Heart left ventricle (tissue), 16 donors: ENCODE data around the gene FAM53C. TPM values are rescaled to one million over a fixed set of nuclear protein-coding genes. Genes with fewer than 3 reads are reported as not detected.

Experiments
- ATAC-seq, 4 donors: fragments of 200-7000 bp; cut with Tn5 transposase; one replicate each; pipeline ENCODE4 v1.9.1; 2020 to 2022; ENCODE audit warnings: moderate library complexity in 4 of 4, mild to moderate bottlenecking in 3 of 4, moderate number of reproducible peaks in 1 of 4
- DNase-seq, 5 donors: peaks; one replicate each; pipeline ENCODE4 v3.0.0-alpha.2; 2020
- H3K27ac ChIP-seq, 12 donors: fragments of 200-600 bp; sonication (generic) in 4 of 12; one replicate each; pipeline versions ENCODE4 v1.5.0 to v1.8.0; 2016 to 2022; ENCODE audit warnings: mild to moderate bottlenecking in 2 of 12
- H3K27me3 ChIP-seq, 9 donors: fragments of 200-600 bp; sonication (generic) in 2 of 9; one replicate each; pipeline versions ENCODE4 v1.5.1 to v1.8.0; 2016 to 2022; ENCODE audit warnings: mild to moderate bottlenecking in 3 of 9
- H3K36me3 ChIP-seq, 9 donors: fragments of 200-600 bp; sonication (generic) in 2 of 9; one replicate each; pipeline versions ENCODE4 v1.5.0 to v1.8.0; 2018 to 2022; ENCODE audit warnings: mild to moderate bottlenecking in 2 of 9
- H3K4me1 ChIP-seq, 12 donors: fragments of 200-600 bp; sonication (generic) in 4 of 12; one replicate each; pipeline versions ENCODE4 v1.5.0 to v1.8.0; 2016 to 2022; ENCODE audit warnings: mild to moderate bottlenecking in 3 of 12
- H3K4me3 ChIP-seq, 12 donors: fragments of 200-600 bp; sonication (generic) in 4 of 12; one replicate each; pipeline versions ENCODE4 v1.5.0 to v1.8.0; 2017 to 2022; ENCODE audit warnings: mild to moderate bottlenecking in 9 of 12, moderate library complexity in 4 of 12
- H3K9me3 ChIP-seq, 12 donors: fragments of 200-600 bp; sonication (generic) in 4 of 12; one replicate each; pipeline versions ENCODE4 v1.5.0 to v1.8.0; 2016 to 2022; ENCODE audit warnings: mild to moderate bottlenecking in 1 of 12
- POLR2A ChIP-seq, 2 donors: fragments of 450-650 bp; IDR thresholded peaks; one replicate each; pipeline ENCODE4 v1.6.1; 2017; ENCODE audit warnings: antibody characterized with exemption in 2 of 2, mild to moderate bottlenecking in 2 of 2, moderate library complexity in 2 of 2
- WGBS, 4 donors: extraction: QIAGEN DNeasy Blood & Tissue Kit in 2 of 4; methylation state at CpG; one replicate each; pipeline versions ENCODE4 v1.1.5 to v1.1.7; 2013 to 2018; 5-methylcytosine and 5-hydroxymethylcytosine counted together
- intact Hi-C, 10 donors: fragments of 100-400 bp; cut with DNase I; formaldehyde crosslinking; loops; one replicate each; pipeline versions ENCODE4 v1.11.1 to v1.14.2; 2022
- polyA plus RNA-seq, 2 donors: library from polyadenylated mRNA; stranded (reverse); fragments of 200-250 nt; gene quantifications; one replicate each; pipeline ENCODE4 v1.2.3, GENCODE V29; 2013
- total RNA-seq, 9 donors: library from RNA; depleted of rRNA in 2 of 9; stranded (reverse); fragments of >200 nt in 2 of 9; fragmentation: NEBNext Ultra II Directional in 3 of 9; extraction: Animal tissue kit (Norgen Biotek cat#: 25700) in 3 of 9; gene quantifications; one replicate each; pipeline versions ENCODE4 v1.1.0 to v1.2.4, GENCODE V29; 2016 to 2023
- TF ChIP-seq, protein P1 (sequence below), 12 donors: fragments of 200-600 bp; sonication (generic) in 4 of 12; IDR thresholded peaks; one replicate each; pipeline versions ENCODE4 v1.5.0 to v1.8.0; 2018 to 2022; ENCODE audit warnings: antibody characterized with exemption in 12 of 12, mild to moderate bottlenecking in 5 of 12
- donor health status: ischemic (EF 13 %, LVEDD 7.1; RV severe dilation, severe dysfunction).
- donor health status: healthy with polysubstance abuse.
- donor health status: DM: no; HTN: yes; CAD: no.
- donor health status: DM: no; HTN: no; CAD: no.
- donor health status: ischemic (EF 25% LVEDD 6.9; RV normal size, moderate dysfunction).
- donor health status: ischemic (EF 25% LVEDD 5.7; RV mildly dilated, moderate dysfunction).
- donor health status: healthy.
- donor health status: DM: yes; HTN: yes; CAD: no.
- donor health status: ischemic (EF 35%, LVEDD 5.7; RV mildly dilated, moderate dysfunction).
- donor health status: nonischemic (EF 11% LVEDD 7.7; RV severe dilation, severe dysfunction).
- donor health status: DM: yes; HTN: yes; CAD: no.
- donor health status: PGD.
- donor health status: ischemic (EF 29% LVEDD 5.4; RV normal size, mild dysfunction).
- donor health status: nonischemic (EF 23%, LVEDD 6.1; RV moderate dilation, normal function).

The FAM53C gene
- total and polyA plus RNA-seq, 11 donors: 15.0 to 41.0 (median 26.2) TPM

DNA sequence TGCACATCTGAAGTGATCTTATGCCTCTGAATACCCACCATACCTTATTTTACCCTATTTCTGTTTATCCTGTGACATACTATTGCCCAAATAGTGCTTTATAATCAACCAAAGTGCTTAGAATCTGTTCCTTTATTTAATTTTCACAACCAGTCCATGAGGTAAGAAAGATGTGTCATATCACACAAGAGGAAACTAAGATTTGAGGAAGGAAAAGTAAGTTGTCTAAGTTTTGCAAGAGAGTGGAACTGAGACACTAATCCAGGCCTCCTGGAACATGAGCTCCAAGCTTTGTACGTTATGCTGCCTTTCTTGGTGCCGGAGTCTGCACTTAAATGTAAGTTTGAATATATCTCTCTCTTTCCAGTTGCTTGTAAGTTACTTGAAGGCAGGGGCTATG is 31.6 kb downstream of the FAM53C start:
- intact Hi-C loops: no loop called here
- ATAC-seq: peak in 3 of 4 donors; percentile 29 to 73 (median 58)
- peak overlapping the region in 1 of 12 donors; percentile 25 for H3K4me3 ChIP-seq

DNA sequence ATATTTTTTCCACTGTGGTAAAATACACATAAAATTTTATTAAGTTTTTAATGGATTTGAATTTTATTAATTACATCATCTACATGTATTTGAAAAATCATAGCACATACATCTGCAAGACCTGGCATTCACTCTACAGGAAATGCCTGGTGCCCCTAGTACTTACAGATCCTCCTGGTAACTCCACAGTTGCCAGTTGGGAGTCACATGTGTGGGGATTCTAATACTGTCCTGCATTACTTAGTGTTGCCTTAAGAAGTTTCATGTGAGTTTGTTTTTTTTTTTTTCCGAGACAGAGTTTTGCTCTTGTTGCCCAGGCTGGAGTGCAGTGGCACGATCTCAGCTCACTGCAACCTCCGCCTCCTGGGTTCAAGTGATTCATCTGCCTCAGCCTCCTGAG is 32.5 kb downstream of the FAM53C start:
- Histone ChIP-seq H3K4me1 (peaks cover 6 to 69% (median 55%) of the 10 kb centered on the region in 12 donors), H3K27me3 (no peaks in the 10 kb centered on the region), H3K9me3 (no peaks in the 10 kb centered on the region), H3K4me3 (no peak overlapping the region), H3K27ac (peak overlapping the region in 2 of 12 donors; percentile 1 to 90), H3K36me3 (peaks cover 0 to 32% (median 31%) of the 10 kb centered on the region in 9 donors)
- ATAC-seq (peak; percentile 26 to 64 (median 56)), DNase-seq (no peak)
- 59 to 70% (median 63%) methylated on average over 3 of the region's 3 CpGs for WGBS, 4 donors
- TF ChIP-seq, protein P1, sequence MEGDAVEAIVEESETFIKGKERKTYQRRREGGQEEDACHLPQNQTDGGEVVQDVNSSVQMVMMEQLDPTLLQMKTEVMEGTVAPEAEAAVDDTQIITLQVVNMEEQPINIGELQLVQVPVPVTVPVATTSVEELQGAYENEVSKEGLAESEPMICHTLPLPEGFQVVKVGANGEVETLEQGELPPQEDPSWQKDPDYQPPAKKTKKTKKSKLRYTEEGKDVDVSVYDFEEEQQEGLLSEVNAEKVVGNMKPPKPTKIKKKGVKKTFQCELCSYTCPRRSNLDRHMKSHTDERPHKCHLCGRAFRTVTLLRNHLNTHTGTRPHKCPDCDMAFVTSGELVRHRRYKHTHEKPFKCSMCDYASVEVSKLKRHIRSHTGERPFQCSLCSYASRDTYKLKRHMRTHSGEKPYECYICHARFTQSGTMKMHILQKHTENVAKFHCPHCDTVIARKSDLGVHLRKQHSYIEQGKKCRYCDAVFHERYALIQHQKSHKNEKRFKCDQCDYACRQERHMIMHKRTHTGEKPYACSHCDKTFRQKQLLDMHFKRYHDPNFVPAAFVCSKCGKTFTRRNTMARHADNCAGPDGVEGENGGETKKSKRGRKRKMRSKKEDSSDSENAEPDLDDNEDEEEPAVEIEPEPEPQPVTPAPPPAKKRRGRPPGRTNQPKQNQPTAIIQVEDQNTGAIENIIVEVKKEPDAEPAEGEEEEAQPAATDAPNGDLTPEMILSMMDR (IDR thresholded peaks at IDR 0.05): no peak
- no peak for TF ChIP-seq POLR2A (IDR thresholded peaks at IDR 0.05)
- intact Hi-C loops: no loop called here

More for the DNA sequence above, 31.6 kb downstream of the FAM53C start:
- DNase-seq: no peak
- TF ChIP-seq POLR2A (IDR thresholded peaks at IDR 0.05): no peak
- TF ChIP-seq, protein P1 (IDR thresholded peaks at IDR 0.05): no peak
- peaks cover 6 to 71% (median 55%) of the 10 kb centered on the region in 12 donors for H3K4me1 ChIP-seq
- no peaks in the 10 kb centered on the region for H3K27me3 ChIP-seq
- H3K9me3 ChIP-seq: no peaks in the 10 kb centered on the region
- H3K36me3 ChIP-seq: peaks cover 0 to 24% (median 22%) of the 10 kb centered on the region in 9 donors
- H3K27ac ChIP-seq: peak overlapping the region in 7 of 12 donors; percentile 3 to 90 (median 37)
- WGBS, 4 donors: 35 to 63% (median 58%) methylated on average over 2 of the region's 2 CpGs

DNA sequence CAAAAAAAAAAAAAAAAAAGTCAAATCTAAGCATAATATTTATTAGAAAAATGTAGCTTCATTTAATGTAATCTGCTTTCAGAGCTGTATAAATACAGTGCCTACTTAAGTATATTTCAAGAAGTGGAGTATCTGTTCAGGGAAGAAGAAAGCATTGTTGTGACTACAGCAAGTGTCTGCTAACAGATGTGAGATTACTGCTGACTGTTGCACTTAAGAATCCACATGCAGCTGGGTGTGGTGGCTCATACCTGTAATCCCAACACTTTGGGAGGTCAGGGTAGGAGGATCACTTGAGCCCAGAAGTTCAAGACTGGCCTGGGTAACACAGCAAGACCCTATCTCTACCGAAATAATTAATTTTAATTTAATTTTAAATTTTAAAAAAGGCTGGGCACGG is 33.4 kb downstream of the FAM53C start:
- no peak for TF ChIP-seq POLR2A (IDR thresholded peaks at IDR 0.05)
- TF ChIP-seq, protein P1 (IDR thresholded peaks at IDR 0.05): no peak
- H3K27ac ChIP-seq: peak overlapping the region in 1 of 12 donors; percentile 90
- no peaks in the 10 kb centered on the region for H3K27me3 ChIP-seq
- intact Hi-C loops: no loop called here
- H3K9me3 ChIP-seq: no peaks in the 10 kb centered on the region
- no peak for DNase-seq
- WGBS, 4 donors: 89 to 96% (median 92%) methylated on average over 2 of the region's 2 CpGs
- no peak overlapping the region for H3K4me3 ChIP-seq
- ATAC-seq: no peak
- H3K36me3 ChIP-seq: peaks cover 0 to 41% (median 40%) of the 10 kb centered on the region in 9 donors
- H3K4me1 ChIP-seq: peaks cover 6 to 64% (median 51%) of the 10 kb centered on the region in 12 donors

DNA sequence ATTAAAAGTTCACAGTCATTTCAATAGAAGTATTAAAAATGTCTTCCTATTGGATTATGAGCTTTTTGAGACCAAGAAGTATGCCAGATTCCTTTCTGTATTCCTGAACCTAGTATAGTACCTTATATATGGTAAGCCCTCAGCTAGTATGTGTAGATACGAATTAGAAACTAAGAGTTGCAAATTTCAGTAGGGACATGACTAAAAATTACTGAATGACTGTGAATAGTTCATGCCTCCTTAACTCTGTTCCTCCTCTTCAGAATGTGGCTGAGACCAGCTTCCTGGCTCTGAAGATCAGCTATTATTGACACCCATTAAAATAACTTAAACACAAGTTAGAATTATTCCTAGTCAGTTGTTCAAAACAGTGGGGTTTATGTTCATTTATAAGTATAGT is 34.2 kb downstream of the FAM53C start:
- 59 to 83% (median 70%) methylated on average over 1 of the region's 1 CpG for WGBS, 4 donors

More for the DNA sequence above, 34.2 kb downstream of the FAM53C start:
- H3K27me3 ChIP-seq: no peaks in the 10 kb centered on the region
- no peak for DNase-seq
- no peak overlapping the region for H3K27ac ChIP-seq
- no peak for ATAC-seq
- H3K4me1 ChIP-seq: peaks cover 6 to 56% (median 43%) of the 10 kb centered on the region in 12 donors
- intact Hi-C loops: no loop called here
- H3K9me3 ChIP-seq: no peaks in the 10 kb centered on the region
- TF ChIP-seq, protein P1 (IDR thresholded peaks at IDR 0.05): no peak
- TF ChIP-seq POLR2A (IDR thresholded peaks at IDR 0.05): no peak
- peaks cover 0 to 49% (median 48%) of the 10 kb centered on the region in 9 donors for H3K36me3 ChIP-seq
- no peak overlapping the region for H3K4me3 ChIP-seq
